Measurements from ENCODE around the gene ELMO1.

GRCh38 chr7:37282927-37283326, 165.7 kb downstream of the ELMO1 start:
- TF ChIP-seq, protein P1, sequence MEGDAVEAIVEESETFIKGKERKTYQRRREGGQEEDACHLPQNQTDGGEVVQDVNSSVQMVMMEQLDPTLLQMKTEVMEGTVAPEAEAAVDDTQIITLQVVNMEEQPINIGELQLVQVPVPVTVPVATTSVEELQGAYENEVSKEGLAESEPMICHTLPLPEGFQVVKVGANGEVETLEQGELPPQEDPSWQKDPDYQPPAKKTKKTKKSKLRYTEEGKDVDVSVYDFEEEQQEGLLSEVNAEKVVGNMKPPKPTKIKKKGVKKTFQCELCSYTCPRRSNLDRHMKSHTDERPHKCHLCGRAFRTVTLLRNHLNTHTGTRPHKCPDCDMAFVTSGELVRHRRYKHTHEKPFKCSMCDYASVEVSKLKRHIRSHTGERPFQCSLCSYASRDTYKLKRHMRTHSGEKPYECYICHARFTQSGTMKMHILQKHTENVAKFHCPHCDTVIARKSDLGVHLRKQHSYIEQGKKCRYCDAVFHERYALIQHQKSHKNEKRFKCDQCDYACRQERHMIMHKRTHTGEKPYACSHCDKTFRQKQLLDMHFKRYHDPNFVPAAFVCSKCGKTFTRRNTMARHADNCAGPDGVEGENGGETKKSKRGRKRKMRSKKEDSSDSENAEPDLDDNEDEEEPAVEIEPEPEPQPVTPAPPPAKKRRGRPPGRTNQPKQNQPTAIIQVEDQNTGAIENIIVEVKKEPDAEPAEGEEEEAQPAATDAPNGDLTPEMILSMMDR (IDR thresholded peaks at IDR 0.05) = no peak
- no peak for TF ChIP-seq ZFX (IDR thresholded peaks at IDR 0.05; ENCODE audit: borderline replicate concordance)

Data from 22Rv1 (cell line).